ENCODE data around the gene GAS2L2.

GAS2L2 gene

GRCh38 chr17:35723735-35724134, 29.3 kb downstream of the GAS2L2 start:
- TF ChIP-seq, protein P1, sequence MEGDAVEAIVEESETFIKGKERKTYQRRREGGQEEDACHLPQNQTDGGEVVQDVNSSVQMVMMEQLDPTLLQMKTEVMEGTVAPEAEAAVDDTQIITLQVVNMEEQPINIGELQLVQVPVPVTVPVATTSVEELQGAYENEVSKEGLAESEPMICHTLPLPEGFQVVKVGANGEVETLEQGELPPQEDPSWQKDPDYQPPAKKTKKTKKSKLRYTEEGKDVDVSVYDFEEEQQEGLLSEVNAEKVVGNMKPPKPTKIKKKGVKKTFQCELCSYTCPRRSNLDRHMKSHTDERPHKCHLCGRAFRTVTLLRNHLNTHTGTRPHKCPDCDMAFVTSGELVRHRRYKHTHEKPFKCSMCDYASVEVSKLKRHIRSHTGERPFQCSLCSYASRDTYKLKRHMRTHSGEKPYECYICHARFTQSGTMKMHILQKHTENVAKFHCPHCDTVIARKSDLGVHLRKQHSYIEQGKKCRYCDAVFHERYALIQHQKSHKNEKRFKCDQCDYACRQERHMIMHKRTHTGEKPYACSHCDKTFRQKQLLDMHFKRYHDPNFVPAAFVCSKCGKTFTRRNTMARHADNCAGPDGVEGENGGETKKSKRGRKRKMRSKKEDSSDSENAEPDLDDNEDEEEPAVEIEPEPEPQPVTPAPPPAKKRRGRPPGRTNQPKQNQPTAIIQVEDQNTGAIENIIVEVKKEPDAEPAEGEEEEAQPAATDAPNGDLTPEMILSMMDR (IDR thresholded peaks at IDR 0.05; ENCODE audit: control insufficient read depth, extremely low read depth, insufficient read depth): no peak

GRCh38 chr17:35717475-35717874, 35.6 kb downstream of the GAS2L2 start:
- no peak for DNase-seq (ENCODE audit: low read depth)
- no peak overlapping the region for H3K4me3 ChIP-seq (ENCODE audit: low read depth, low read length)
- TF ChIP-seq, protein P1 (IDR thresholded peaks at IDR 0.05; ENCODE audit: control insufficient read depth, extremely low read depth, insufficient read depth): no peak

More at GRCh38 chr17:35723735-35724134, 29.3 kb downstream of the GAS2L2 start:
- no peak for DNase-seq (ENCODE audit: low read depth)
- no peak overlapping the region for H3K4me3 ChIP-seq (ENCODE audit: low read depth, low read length)

DNA sequence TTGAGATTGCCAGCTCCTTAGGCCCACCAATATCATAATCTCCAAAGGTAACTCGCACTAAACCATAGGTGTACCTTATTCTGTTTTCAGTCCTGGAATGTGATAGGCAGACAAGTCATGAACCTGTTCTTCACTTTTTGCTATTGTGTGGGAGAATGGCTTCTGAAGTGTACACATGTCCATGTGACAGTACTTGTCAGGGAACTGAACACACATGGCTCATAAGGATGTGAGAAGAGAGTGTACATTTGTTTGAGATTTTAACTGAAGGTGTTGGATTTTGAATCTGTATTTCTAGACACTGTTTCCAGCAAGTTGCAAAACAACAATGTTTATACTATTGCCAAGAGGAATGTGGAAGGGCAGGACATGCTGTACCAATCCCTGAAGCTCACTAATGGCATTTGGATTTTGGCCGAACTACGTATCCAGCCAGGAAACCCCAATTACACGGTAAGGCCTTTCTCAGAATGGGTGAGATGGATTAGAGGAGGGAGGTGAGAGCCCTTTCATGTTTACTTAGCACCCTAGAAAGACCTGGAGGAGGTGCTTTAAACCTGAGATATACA, 36.1 kb downstream of the GAS2L2 start:
- no peak for DNase-seq (ENCODE audit: low read depth)

GRCh38 chr17:35716173-35716572, 36.9 kb downstream of the GAS2L2 start:
- DNase-seq (ENCODE audit: low read depth): no peak
- no peak overlapping the region for H3K4me3 ChIP-seq (ENCODE audit: low read depth, low read length)
- TF ChIP-seq, protein P1 (IDR thresholded peaks at IDR 0.05; ENCODE audit: control insufficient read depth, extremely low read depth, insufficient read depth): no peak

More for the DNA sequence above, 36.1 kb downstream of the GAS2L2 start:
- TF ChIP-seq, protein P1 (IDR thresholded peaks at IDR 0.05; ENCODE audit: control insufficient read depth, extremely low read depth, insufficient read depth): no peak
- no peak overlapping the region for H3K4me3 ChIP-seq (ENCODE audit: low read depth, low read length)

DNA sequence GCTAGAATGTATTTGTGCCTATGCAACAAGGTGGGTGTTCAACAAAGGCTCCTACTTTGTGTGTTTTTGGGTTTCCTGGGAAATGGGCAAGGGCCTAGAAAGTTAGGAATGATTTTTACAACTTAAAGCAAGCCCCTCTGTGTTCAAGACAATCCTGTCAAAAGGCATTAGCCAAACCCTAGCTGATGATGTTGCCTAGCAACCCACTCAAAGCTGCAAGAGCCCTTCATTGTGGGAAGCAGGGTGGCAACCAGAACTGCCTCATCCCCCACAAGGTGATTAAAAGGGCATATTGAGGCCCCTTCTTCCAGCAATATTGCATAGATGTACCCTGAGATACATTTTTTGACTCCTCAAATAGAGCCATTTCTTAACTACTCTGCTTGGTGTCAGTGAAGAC, 37.6 kb downstream of the GAS2L2 start:
- TF ChIP-seq, protein P1 (IDR thresholded peaks at IDR 0.05; ENCODE audit: control insufficient read depth, extremely low read depth, insufficient read depth): no peak
- DNase-seq (ENCODE audit: low read depth): no peak
- no peak overlapping the region for H3K4me3 ChIP-seq (ENCODE audit: low read depth, low read length)

DNA sequence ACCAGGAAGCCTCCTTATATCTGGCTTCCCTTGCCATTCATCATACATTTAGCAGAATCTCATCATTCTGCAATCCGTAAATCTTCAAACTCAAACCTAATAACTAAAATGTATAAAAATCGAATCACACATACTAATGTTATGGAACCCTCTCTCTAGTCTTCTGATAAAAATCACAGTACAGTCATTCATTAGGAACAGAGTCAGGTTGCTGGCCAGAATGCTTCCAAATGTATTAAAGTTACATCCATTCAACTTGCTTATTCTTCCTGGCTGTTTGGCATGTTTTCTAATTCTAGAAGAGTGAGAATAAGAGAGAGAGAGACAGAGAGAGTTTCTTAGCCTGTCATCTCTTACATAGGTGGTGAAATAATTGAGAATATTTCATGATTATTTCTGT, 38.1 kb downstream of the GAS2L2 start:
- TF ChIP-seq, protein P1 (IDR thresholded peaks at IDR 0.05; ENCODE audit: control insufficient read depth, extremely low read depth, insufficient read depth): no peak
- H3K4me3 ChIP-seq (ENCODE audit: low read depth, low read length): no peak overlapping the region
- no peak for DNase-seq (ENCODE audit: low read depth)
